ENCODE data around the gene WDR62.

Gene WDR62

DNA sequence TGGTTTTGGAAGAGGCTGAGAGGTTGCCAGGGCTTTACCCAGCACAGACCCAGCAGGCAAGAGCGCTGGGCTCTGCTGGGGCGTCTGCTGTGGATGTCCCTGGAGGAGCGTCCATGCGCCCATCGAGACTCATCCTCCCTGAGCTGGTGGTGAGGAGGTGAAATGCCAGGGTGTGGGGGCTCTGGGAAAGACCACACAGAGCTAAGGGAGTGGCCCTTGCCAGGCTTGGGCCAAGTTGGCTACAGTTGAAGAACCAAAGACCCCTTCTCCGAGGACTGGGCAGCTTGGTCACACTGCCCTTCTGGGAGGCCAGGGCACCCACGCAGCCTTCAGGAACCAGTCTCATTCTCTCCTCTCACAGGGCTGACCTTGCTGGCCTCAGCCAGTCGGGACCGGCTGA lies 31.6 kb downstream of the WDR62 start:
- no peaks in the 10 kb centered on the region for H3K36me3 ChIP-seq (ENCODE audit: control insufficient read depth, insufficient read depth, low read length, severe bottlenecking)
- H3K4me3 ChIP-seq (ENCODE audit: low read length): no peak overlapping the region
- no peaks in the 10 kb centered on the region for H3K9me3 ChIP-seq (ENCODE audit: control insufficient read depth, low read length)
- H3K9ac ChIP-seq (ENCODE audit: low read length): no peak overlapping the region
- no peak for DNase-seq (ENCODE audit: low read depth)
- H3K4me1 ChIP-seq (ENCODE audit: control insufficient read depth, insufficient read depth, low read length): peaks cover 9% of the 10 kb centered on the region
- H3K27me3 ChIP-seq (replicated peaks; ENCODE audit: control insufficient read depth, insufficient read depth, low read length): no peaks in the 10 kb centered on the region

DNA sequence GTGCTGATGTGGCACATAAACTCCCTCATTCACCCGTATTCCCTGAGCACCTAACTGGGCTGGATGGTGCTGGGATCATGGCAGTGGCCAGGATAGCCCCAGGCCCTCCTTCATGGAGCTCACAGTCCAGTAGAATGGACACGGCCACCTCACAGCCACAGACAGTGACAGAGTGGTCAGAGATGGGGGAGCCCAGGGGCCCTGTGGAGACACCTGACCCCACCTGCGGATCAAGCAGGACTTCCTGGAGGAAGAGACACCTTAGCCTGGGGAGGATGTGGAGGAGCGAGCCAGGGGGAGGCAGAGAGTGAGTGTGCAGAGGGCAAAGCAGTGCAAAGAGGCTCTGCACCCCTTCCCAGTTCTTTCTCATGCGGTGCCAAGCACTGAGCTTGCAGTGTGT lies 35.1 kb downstream of the WDR62 start:
- no peaks in the 10 kb centered on the region for H3K4me1 ChIP-seq (ENCODE audit: control insufficient read depth, insufficient read depth, low read length)
- no peaks in the 10 kb centered on the region for H3K36me3 ChIP-seq (ENCODE audit: control insufficient read depth, insufficient read depth, low read length, severe bottlenecking)
- H3K27me3 ChIP-seq (replicated peaks; ENCODE audit: control insufficient read depth, insufficient read depth, low read length): no peaks in the 10 kb centered on the region
- no peak overlapping the region for H3K9ac ChIP-seq (ENCODE audit: low read length)
- DNase-seq (ENCODE audit: low read depth): no peak
- H3K4me3 ChIP-seq (ENCODE audit: low read length): no peak overlapping the region
- no peaks in the 10 kb centered on the region for H3K9me3 ChIP-seq (ENCODE audit: control insufficient read depth, low read length)

DNA sequence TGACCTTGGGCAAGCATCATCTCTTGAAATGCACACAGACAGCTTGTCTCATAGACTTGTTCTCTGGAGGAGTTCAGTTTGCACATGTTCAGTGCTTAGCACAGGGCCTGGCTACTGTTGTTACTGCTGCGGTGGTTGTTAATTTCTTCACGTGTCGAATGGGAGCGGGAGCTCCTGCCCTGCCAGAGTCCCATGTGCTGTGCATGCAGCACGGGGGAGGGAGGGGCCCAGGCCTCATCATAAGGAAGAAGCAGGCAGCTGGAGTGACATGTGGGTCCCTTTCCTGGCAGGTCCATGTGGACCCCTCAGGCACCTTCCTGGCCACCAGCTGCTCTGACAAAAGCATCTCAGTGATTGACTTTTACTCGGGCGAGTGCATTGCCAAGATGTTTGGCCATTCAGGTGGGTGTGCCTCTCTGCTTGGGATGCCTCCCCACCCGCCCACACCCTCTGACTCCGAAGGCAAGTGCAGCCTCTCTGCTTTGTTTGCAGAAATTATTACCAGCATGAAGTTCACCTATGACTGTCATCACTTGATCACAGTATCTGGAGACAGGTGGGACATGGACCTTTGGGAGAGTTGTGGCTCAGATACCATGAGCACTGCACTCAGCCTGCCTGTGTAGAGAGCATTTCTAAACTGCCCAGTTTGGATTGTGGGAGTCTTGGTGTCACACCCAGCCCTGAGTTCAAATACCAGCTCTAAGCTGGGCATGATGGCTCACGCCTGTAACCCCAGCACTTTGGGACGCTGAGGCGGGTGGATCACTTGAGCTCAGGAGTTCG lies 36.4 kb downstream of the WDR62 start:
- no peaks in the 10 kb centered on the region for H3K36me3 ChIP-seq (ENCODE audit: control insufficient read depth, insufficient read depth, low read length, severe bottlenecking)
- no peak overlapping the region for H3K4me3 ChIP-seq (ENCODE audit: low read length)
- H3K9ac ChIP-seq (ENCODE audit: low read length): no peak overlapping the region
- H3K4me1 ChIP-seq (ENCODE audit: control insufficient read depth, insufficient read depth, low read length): no peaks in the 10 kb centered on the region
- no peak for DNase-seq (ENCODE audit: low read depth)
- H3K9me3 ChIP-seq (ENCODE audit: control insufficient read depth, low read length): no peaks in the 10 kb centered on the region
- H3K27me3 ChIP-seq (replicated peaks; ENCODE audit: control insufficient read depth, insufficient read depth, low read length): no peaks in the 10 kb centered on the region

DNA sequence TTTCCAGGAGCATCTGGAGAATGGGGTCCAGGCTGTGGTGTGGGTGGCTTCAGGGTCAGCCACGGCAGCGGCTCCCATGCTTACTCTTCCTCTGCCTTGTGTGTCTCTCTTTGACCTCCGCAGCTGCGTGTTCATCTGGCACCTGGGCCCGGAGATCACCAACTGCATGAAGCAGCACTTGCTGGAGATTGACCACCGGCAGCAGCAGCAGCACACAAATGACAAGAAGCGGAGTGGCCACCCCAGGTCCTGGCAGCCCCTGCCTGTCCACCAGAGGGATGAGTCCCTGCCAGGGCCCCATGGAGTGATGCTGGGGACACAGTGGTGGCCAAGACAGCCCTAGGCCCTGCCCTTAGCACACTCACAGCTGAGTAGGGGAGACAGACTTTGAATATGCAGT lies 37.9 kb downstream of the WDR62 start:
- Histone ChIP-seq H3K4me3 (ENCODE audit: low read length) (no peak overlapping the region), H3K9ac (ENCODE audit: low read length) (no peak overlapping the region), H3K9me3 (ENCODE audit: control insufficient read depth, low read length) (no peaks in the 10 kb centered on the region), H3K4me1 (ENCODE audit: control insufficient read depth, insufficient read depth, low read length) (no peaks in the 10 kb centered on the region), H3K27me3 (replicated peaks; ENCODE audit: control insufficient read depth, insufficient read depth, low read length) (no peaks in the 10 kb centered on the region), H3K36me3 (ENCODE audit: control insufficient read depth, insufficient read depth, low read length, severe bottlenecking) (no peaks in the 10 kb centered on the region)
- no peak for DNase-seq (ENCODE audit: low read depth)

DNA sequence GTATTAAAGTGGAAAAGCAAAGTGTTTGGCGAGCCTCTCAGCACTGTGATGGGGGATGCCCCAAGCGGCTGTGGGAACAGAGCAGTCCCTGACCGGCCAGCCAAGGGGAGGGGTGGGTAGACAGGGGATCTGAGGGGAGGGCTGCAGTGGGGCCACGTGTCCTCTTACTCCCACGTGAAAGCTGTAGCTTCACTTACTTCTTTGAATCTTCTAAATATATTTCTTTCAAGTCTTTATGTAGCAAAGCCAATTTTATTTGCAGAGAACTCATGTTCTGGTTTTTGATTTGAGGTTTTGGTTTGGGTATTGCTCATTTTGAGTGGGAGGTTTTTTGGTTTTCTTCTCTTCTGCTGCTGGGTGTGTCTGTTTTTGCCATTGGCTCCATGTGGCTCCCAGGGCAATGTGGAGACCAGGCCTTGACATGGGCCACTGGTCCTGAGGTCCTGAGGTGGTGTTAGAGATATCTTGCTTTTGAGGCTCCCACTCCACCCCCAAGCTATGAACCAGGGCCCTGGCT lies 38.5 kb downstream of the WDR62 start:
- Histone ChIP-seq H3K36me3 (ENCODE audit: control insufficient read depth, insufficient read depth, low read length, severe bottlenecking) (no peaks in the 10 kb centered on the region), H3K9ac (ENCODE audit: low read length) (no peak overlapping the region), H3K27me3 (replicated peaks; ENCODE audit: control insufficient read depth, insufficient read depth, low read length) (no peaks in the 10 kb centered on the region), H3K4me1 (ENCODE audit: control insufficient read depth, insufficient read depth, low read length) (no peaks in the 10 kb centered on the region), H3K4me3 (ENCODE audit: low read length) (no peak overlapping the region), H3K9me3 (ENCODE audit: control insufficient read depth, low read length) (no peaks in the 10 kb centered on the region)
- no peak for DNase-seq (ENCODE audit: low read depth)

DNA sequence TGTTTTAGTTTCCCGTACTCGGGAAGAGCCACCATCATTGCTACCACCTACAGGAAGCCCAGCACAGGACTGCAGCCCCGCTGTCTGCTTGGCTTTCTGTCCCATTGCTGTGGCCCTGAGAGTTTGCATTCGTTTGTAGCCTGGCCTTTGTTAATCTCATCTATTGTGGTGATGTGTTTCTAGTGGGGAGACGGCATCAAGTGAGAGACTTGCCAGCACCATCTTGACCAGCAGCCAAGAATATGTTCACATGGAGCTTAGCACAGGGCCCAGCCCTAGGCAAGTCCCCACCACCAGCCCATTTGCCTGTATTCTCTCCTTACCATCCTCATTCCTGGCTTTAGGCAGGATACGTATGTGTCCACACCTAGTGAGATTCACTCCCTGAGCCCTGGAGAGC lies 39.0 kb downstream of the WDR62 start:
- no peaks in the 10 kb centered on the region for H3K36me3 ChIP-seq (ENCODE audit: control insufficient read depth, insufficient read depth, low read length, severe bottlenecking)
- H3K27me3 ChIP-seq (replicated peaks; ENCODE audit: control insufficient read depth, insufficient read depth, low read length): no peaks in the 10 kb centered on the region
- H3K9ac ChIP-seq (ENCODE audit: low read length): no peak overlapping the region
- H3K4me3 ChIP-seq (ENCODE audit: low read length): no peak overlapping the region
- no peak for DNase-seq (ENCODE audit: low read depth)
- H3K9me3 ChIP-seq (ENCODE audit: control insufficient read depth, low read length): no peaks in the 10 kb centered on the region
- H3K4me1 ChIP-seq (ENCODE audit: control insufficient read depth, insufficient read depth, low read length): no peaks in the 10 kb centered on the region

DNA sequence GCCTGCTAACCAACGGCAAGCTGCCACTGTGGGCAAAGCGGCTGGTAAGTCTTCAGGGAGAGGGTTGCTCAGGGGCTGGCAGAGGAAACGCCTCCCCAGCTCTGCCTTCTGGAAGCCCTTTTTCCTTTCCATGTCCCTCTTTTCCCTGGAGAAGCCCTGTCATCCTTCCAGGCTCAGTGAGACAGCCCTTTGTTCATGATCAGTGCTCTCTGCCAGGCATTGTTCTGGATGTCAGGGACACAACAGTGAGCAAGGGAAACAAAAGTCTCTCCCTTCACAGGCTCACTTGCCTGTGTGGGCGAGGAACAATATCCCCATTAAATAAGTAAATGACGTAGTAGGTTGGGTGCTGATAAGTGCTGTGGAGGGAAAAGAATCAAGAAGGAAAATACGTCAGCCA lies 42.3 kb downstream of the WDR62 start:
- Histone ChIP-seq H3K27me3 (replicated peaks; ENCODE audit: control insufficient read depth, insufficient read depth, low read length) (no peaks in the 10 kb centered on the region), H3K36me3 (ENCODE audit: control insufficient read depth, insufficient read depth, low read length, severe bottlenecking) (no peaks in the 10 kb centered on the region), H3K4me3 (ENCODE audit: low read length) (no peak overlapping the region)

DNA sequence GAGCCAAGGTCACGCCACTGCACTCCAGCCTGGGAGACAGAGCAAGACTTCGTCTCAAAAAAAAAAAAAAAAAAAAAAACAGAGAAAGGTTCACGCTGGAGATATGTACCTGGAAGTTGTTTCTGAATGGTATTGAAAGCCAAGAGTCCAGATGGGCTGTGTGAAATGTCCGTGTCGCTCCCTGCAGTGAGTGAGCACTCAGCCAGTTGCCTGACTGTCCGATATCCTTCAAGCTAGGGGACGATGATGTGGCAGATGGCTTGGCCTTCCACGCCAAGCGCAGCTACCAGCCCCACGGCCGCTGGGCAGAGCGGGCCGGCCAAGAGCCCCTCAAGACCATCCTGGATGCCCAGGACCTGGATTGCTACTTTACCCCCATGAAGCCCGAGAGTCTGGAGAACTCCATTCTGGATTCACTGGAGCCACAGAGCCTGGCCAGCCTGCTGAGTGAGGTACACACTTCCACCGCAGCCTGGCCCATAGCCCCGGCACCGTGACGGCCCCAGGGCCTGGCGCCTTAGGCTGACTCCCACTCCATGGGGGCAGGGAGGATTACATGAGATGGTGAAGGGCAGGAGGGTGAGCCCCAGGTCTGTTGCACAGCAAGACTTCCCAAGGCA lies 44.6 kb downstream of the WDR62 start:
- no peaks in the 10 kb centered on the region for H3K36me3 ChIP-seq (ENCODE audit: control insufficient read depth, insufficient read depth, low read length, severe bottlenecking)
- H3K4me3 ChIP-seq (ENCODE audit: low read length): no peak overlapping the region
- H3K27me3 ChIP-seq (replicated peaks; ENCODE audit: control insufficient read depth, insufficient read depth, low read length): no peaks in the 10 kb centered on the region
- H3K9ac ChIP-seq (ENCODE audit: low read length): no peak overlapping the region
- DNase-seq (ENCODE audit: low read depth): no peak
- H3K9me3 ChIP-seq (ENCODE audit: control insufficient read depth, low read length): no peaks in the 10 kb centered on the region
- H3K4me1 ChIP-seq (ENCODE audit: control insufficient read depth, insufficient read depth, low read length): no peaks in the 10 kb centered on the region

More for the DNA sequence above, 42.3 kb downstream of the WDR62 start:
- no peak for DNase-seq (ENCODE audit: low read depth)
- Histone ChIP-seq H3K4me1 (ENCODE audit: control insufficient read depth, insufficient read depth, low read length) (no peaks in the 10 kb centered on the region), H3K9me3 (ENCODE audit: control insufficient read depth, low read length) (no peaks in the 10 kb centered on the region), H3K9ac (ENCODE audit: low read length) (no peak overlapping the region)

DNA sequence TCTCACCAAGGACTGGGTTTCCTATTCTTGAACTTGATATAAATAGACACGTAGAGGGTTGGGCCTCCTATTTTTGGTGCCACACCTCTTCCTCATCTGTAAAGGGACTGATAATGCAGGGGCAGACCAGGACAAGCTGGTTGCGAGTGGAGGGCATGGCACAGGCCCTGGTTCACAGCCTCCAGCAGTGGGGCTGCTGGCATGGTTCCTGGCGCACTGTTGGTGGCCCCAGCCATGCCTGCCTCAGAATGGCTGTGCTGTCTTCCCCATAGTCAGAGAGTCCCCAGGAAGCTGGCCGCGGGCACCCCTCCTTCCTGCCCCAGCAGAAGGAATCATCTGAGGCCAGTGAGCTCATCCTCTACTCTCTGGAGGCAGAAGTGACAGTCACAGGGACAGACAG lies 45.8 kb downstream of the WDR62 start:
- no peak overlapping the region for H3K9ac ChIP-seq (ENCODE audit: low read length)
- DNase-seq (ENCODE audit: low read depth): no peak
- no peaks in the 10 kb centered on the region for H3K4me1 ChIP-seq (ENCODE audit: control insufficient read depth, insufficient read depth, low read length)
- no peaks in the 10 kb centered on the region for H3K36me3 ChIP-seq (ENCODE audit: control insufficient read depth, insufficient read depth, low read length, severe bottlenecking)
- H3K27me3 ChIP-seq (replicated peaks; ENCODE audit: control insufficient read depth, insufficient read depth, low read length): no peaks in the 10 kb centered on the region
- H3K4me3 ChIP-seq (ENCODE audit: low read length): no peak overlapping the region
- H3K9me3 ChIP-seq (ENCODE audit: control insufficient read depth, low read length): no peaks in the 10 kb centered on the region

DNA sequence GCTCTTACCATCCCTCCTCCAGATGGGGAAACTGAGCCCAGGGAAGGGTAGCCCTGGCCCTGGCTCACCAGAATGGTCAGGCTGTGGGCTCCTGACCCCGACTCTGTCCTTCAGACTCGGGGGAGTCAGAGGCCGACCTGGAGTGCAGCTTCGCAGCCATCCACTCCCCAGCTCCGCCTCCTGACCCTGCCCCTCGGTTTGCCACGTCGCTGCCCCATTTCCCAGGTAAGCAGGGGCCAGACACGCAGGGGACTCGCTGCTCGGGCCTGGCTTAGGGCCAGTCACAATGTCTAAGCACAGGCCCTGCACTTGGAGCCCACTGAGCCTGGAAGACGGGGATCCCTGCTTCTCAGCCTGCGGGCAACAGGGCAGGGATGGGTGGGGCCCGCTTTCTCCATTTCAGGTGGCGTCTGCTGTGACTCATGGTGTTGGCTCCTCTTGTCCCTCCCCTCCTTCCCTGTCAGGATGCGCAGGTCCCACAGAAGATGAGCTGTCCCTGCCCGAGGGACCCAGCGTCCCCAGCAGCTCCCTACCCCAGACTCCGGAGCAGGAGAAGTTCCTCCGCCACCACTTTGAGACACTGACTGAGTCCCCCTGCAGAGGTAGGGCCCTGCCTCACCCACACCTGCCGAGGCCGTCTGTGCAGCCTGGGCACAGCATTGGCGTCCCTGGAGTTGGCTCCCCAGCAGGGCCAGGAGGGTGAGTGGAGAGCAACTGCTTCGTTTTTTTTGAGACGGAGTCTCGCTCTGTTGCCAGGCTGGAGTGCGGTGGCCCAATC lies 47.0 kb downstream of the WDR62 start:
- no peak overlapping the region for H3K9ac ChIP-seq (ENCODE audit: low read length)
- no peak overlapping the region for H3K4me3 ChIP-seq (ENCODE audit: low read length)
- no peak for DNase-seq (ENCODE audit: low read depth)
- no peaks in the 10 kb centered on the region for H3K4me1 ChIP-seq (ENCODE audit: control insufficient read depth, insufficient read depth, low read length)
- H3K36me3 ChIP-seq (ENCODE audit: control insufficient read depth, insufficient read depth, low read length, severe bottlenecking): no peaks in the 10 kb centered on the region
- H3K27me3 ChIP-seq (replicated peaks; ENCODE audit: control insufficient read depth, insufficient read depth, low read length): no peaks in the 10 kb centered on the region
- no peaks in the 10 kb centered on the region for H3K9me3 ChIP-seq (ENCODE audit: control insufficient read depth, low read length)

DNA sequence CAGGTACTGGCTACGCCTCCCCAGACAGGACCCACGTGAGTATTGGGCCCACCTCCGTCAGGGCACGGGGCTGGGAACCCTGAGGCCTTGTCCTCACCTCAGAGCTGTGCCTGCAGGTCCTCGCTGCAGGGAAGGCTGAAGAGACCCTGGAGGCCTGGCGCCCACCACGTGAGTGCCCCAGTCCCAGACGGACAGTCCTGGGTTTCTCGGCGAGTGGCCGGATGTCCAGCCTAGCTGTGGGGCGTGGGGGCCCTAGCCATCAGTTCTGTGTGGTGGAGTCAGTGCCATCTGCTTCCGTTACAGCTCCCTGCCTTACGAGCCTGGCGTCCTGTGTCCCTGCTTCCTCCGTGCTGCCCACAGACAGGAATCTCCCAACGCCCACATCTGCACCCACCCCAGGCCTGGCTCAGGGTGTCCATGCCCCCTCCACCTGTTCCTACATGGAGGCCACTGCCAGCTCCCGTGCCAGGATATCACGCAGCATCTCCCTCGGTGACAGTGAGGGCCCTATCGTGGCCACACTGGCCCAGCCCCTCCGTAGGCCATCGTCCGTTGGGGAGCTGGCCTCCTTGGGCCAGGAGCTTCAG lies 48.4 kb downstream of the WDR62 start:
- H3K36me3 ChIP-seq (ENCODE audit: control insufficient read depth, insufficient read depth, low read length, severe bottlenecking): no peaks in the 10 kb centered on the region
- DNase-seq (ENCODE audit: low read depth): no peak
- H3K9ac ChIP-seq (ENCODE audit: low read length): no peak overlapping the region
- no peaks in the 10 kb centered on the region for H3K9me3 ChIP-seq (ENCODE audit: control insufficient read depth, low read length)
- H3K4me1 ChIP-seq (ENCODE audit: control insufficient read depth, insufficient read depth, low read length): no peaks in the 10 kb centered on the region
- no peak overlapping the region for H3K4me3 ChIP-seq (ENCODE audit: low read length)
- H3K27me3 ChIP-seq (replicated peaks; ENCODE audit: control insufficient read depth, insufficient read depth, low read length): no peaks in the 10 kb centered on the region
